ENCODE data around the gene CDO1. TPM values are rescaled to one million over a fixed set of nuclear protein-coding genes. Genes with fewer than 3 reads are reported as not detected.

CDO1 gene
- total RNA-seq, 1 donor from 2014 or later, result 20.1 TPM

Other genes starting within 250 kb of the CDO1 start
- 6.9 TPM for gene TICAM2, start 214.2 kb downstream of the CDO1 start, total RNA-seq
- gene TMED7, start 190.6 kb downstream of the CDO1 start, total RNA-seq, result 93.5 TPM
- 36.5 TPM for gene ATG12, start 24.9 kb upstream of the CDO1 start, total RNA-seq
- gene AP3S1, start 25.3 kb upstream of the CDO1 start, total RNA-seq, result 70.4 TPM
- 0.20 TPM for gene LVRN, start 145.8 kb upstream of the CDO1 start, total RNA-seq
- not detected for gene ARL14EPL, start 215.8 kb upstream of the CDO1 start, total RNA-seq

Measured in upper lobe of right lung (tissue), 1 donor.